T-cell (primary cell): ENCODE results near the gene LMX1B. TPM values are rescaled to one million over a fixed set of nuclear protein-coding genes. Genes with fewer than 3 reads are reported as not detected.

ENCODE experiments used
- ATAC-seq, 4 experiments: fragments of 200-7000 bp in 3 of 4; fragments of 150-1000 bp in 1 of 4; cut with Tn5 transposase; replicated peaks in 1 of 4; 1 replicate in 3 of 4; 2 replicates in 1 of 4; pipeline ENCODE4 v1.10.0; 2021; ENCODE audit warnings: moderate library complexity in 3 of 4, mild to moderate bottlenecking in 2 of 4, moderate number of reproducible peaks in 1 of 4
- CTCF ChIA-PET, 2 donors: fragments of 300-600 bp; sonication (Branson Sonifier 250); formaldehyde crosslinking; loops; one replicate each; lab custom pipeline; 2022; ENCODE audit warnings: antibody characterized with exemption in 2 of 2; lab: Charles Lee
- POLR2A ChIA-PET, 2 donors: fragments of 300-600 bp; sonication (Branson Sonifier 250); formaldehyde crosslinking; loops; one replicate each; lab custom pipeline; 2022; ENCODE audit warnings: antibody characterized with exemption in 2 of 2; lab: Charles Lee
- DNase-seq, 35 experiments: peaks; one replicate each; pipeline versions ENCODE4 v3.0.0 to v3.0.0-alpha.2; 2013 to 2023
- H3K27ac ChIP-seq: one replicate; pipeline ENCODE4 v1.5.1; 2013; ENCODE audit warnings: low read length
- H3K27me3 ChIP-seq, 2 experiments: replicated peaks in 1 of 2; 1 replicate in 1 of 2; 2 replicates in 1 of 2; pipeline versions ENCODE4 v1.6.1 to v1.7.0; 2013; ENCODE audit warnings: low read length in 1 of 2, mixed read lengths in 1 of 2; ENCODE audit not compliant: control insufficient read depth in 2 of 2, insufficient read depth in 2 of 2; ENCODE audit errors: extremely low read depth in 1 of 2
- H3K36me3 ChIP-seq, 2 donors: 1 replicate in 1 of 2; 2 replicates in 1 of 2; pipeline versions ENCODE4 v1.6.1 to v1.7.0; 2013; ENCODE audit warnings: low read length in 1 of 2; ENCODE audit not compliant: control insufficient read depth in 2 of 2, insufficient read depth in 1 of 2; ENCODE audit errors: extremely low read depth in 1 of 2
- H3K4me1 ChIP-seq, 2 experiments: 1 replicate in 1 of 2; 2 replicates in 1 of 2; pipeline versions ENCODE4 v1.6.1 to v1.7.0; 2013; ENCODE audit warnings: low read length in 2 of 2, mixed read lengths in 1 of 2; ENCODE audit not compliant: insufficient read depth in 2 of 2, control insufficient read depth in 1 of 2; ENCODE audit errors: extremely low read depth in 1 of 2
- H3K4me3 ChIP-seq, 2 donors: 1 replicate in 1 of 2; 2 replicates in 1 of 2; pipeline versions ENCODE4 v1.5.1 to v1.7.0; 2013; ENCODE audit warnings: mild to moderate bottlenecking in 2 of 2, low read length in 1 of 2, moderate library complexity in 1 of 2; ENCODE audit not compliant: control insufficient read depth in 1 of 2; ENCODE audit errors: extremely low read depth in 1 of 2
- H3K9me3 ChIP-seq: 2 replicates; pipeline ENCODE4 v1.7.0; 2013
- H3K27ac Mint-ChIP-seq, 2 donors: one replicate each; pipeline ENCODE4 v1.8.0; 2020 to 2021; ENCODE audit warnings: mild to moderate bottlenecking in 2 of 2, mixed read lengths in 2 of 2
- H3K27me3 Mint-ChIP-seq, 2 donors: one replicate each; pipeline ENCODE4 v1.8.0; 2021 to 2022; ENCODE audit warnings: mixed read lengths in 2 of 2
- H3K36me3 Mint-ChIP-seq: one replicate; pipeline ENCODE4 v1.8.0; 2021; ENCODE audit warnings: mixed read lengths
- H3K4me1 Mint-ChIP-seq, 3 donors: one replicate each; pipeline ENCODE4 v1.8.0; 2020 to 2022; ENCODE audit warnings: mixed read lengths in 3 of 3, mild to moderate bottlenecking in 1 of 3
- H3K4me3 Mint-ChIP-seq, 3 donors: one replicate each; pipeline ENCODE4 v1.8.0; 2020 to 2022; ENCODE audit warnings: mild to moderate bottlenecking in 3 of 3, mixed read lengths in 3 of 3, moderate library complexity in 3 of 3
- H3K9me3 Mint-ChIP-seq, 3 donors: one replicate each; pipeline ENCODE4 v1.8.0; 2020 to 2022; ENCODE audit warnings: mixed read lengths in 3 of 3
- WGBS: methylation state at CpG from one replicate; pipeline ENCODE4 v1.1.5; 2013; ENCODE audit warnings: missing lambda C conversion rate; ENCODE audit not compliant: insufficient coverage; 5-methylcytosine and 5-hydroxymethylcytosine counted together
- total RNA-seq, 35 experiments: library from RNA in 6 of 35; stranded (reverse) in 6 of 35; fragments of 120-200 nt in 1 of 35; gene quantifications; one replicate each; pipeline versions ENCODE4 v1.2.1 to v1.2.4 and lab custom pipeline; 2013 to 2026

Gene LMX1B
- total RNA-seq, 5 donors from 2014 or later (not counting 1 experiment from before 2014, with no cell fraction given) = not detected

- H3K36me3 ChIP-seq = no peaks in the 10 kb centered on the region
- Mint-ChIP-seq H3K27me3 (peaks cover 51 to 69% of the 10 kb centered on the region in 2 donors), H3K36me3 (no peaks in the 10 kb centered on the region), H3K9me3 (no peaks in the 10 kb centered on the region), H3K4me3 (peak overlapping the region in 1 of 3 donors; percentile 73), H3K27ac (no peak overlapping the region), H3K4me1 (peaks cover 19 to 42% (median 36%) of the 10 kb centered on the region in 3 donors)
- peaks cover 33 to 84% of the 10 kb centered on the region in 2 experiments for H3K27me3 ChIP-seq
- peaks cover 3 to 39% of the 10 kb centered on the region in 2 experiments for H3K4me1 ChIP-seq
- whole genome bisulfite sequencing = 40% methylated on average over 10 of the region's 14 CpGs
- ATAC-seq (no peak), DNase-seq (no peak)
- H3K9me3 ChIP-seq = no peaks in the 10 kb centered on the region
- H3K27ac ChIP-seq = no peak overlapping the region
- POLR2A ChIA-PET = no interaction called here
- CTCF ChIA-PET = no interaction called here
- H3K4me3 ChIP-seq = no peak overlapping the region
These were observed 2.2 kb downstream of the LMX1B start for GRCh38 chr9:126615791-126616447.

- CTCF ChIA-PET = no interaction called here
- peaks cover 49 to 68% of the 10 kb centered on the region in 2 donors for H3K27me3 Mint-ChIP-seq
These were observed 2.8 kb downstream of the LMX1B start for GRCh38 chr9:126616521-126616976.

GRCh38 chr9:126617003-126617822 is 3.5 kb downstream of the LMX1B start:
- WGBS = 51% methylated on average over 5 of the region's 18 CpGs
- Mint-ChIP-seq H3K4me1 (peaks cover 6 to 30% (median 24%) of the 10 kb centered on the region in 3 donors), H3K27me3 (peaks cover 51 to 68% of the 10 kb centered on the region in 2 donors), H3K9me3 (no peaks in the 10 kb centered on the region), H3K36me3 (no peaks in the 10 kb centered on the region), H3K4me3 (no peak overlapping the region), H3K27ac (no peak overlapping the region)
- no peak overlapping the region for H3K4me3 ChIP-seq
- ChIA-PET CTCF (no interaction called here), POLR2A (no interaction called here)
- no peak overlapping the region for H3K27ac ChIP-seq
- H3K4me1 ChIP-seq = peaks cover 3 to 28% of the 10 kb centered on the region in 2 experiments
- H3K27me3 ChIP-seq = peaks cover 34 to 82% of the 10 kb centered on the region in 2 experiments
- no peaks in the 10 kb centered on the region for H3K9me3 ChIP-seq
- ATAC-seq = no peak
- DNase-seq = no peak
- H3K36me3 ChIP-seq = no peaks in the 10 kb centered on the region

More at GRCh38 chr9:126616521-126616976, 2.8 kb downstream of the LMX1B start:
- H3K27ac ChIP-seq = no peak overlapping the region
- H3K4me1 Mint-ChIP-seq = peaks cover 13 to 37% (median 30%) of the 10 kb centered on the region in 3 donors
- peaks cover 3 to 35% of the 10 kb centered on the region in 2 experiments for H3K4me1 ChIP-seq
- H3K36me3 ChIP-seq = no peaks in the 10 kb centered on the region
- POLR2A ChIA-PET = no interaction called here
- ATAC-seq = no peak
- H3K36me3 Mint-ChIP-seq = no peaks in the 10 kb centered on the region
- 83% methylated on average over 10 of the region's 10 CpGs for WGBS
- peaks cover 35 to 82% of the 10 kb centered on the region in 2 experiments for H3K27me3 ChIP-seq
- H3K4me3 Mint-ChIP-seq = peak overlapping the region in 1 of 3 donors; percentile 73
- H3K9me3 Mint-ChIP-seq = no peaks in the 10 kb centered on the region
- no peak overlapping the region for H3K4me3 ChIP-seq
- H3K9me3 ChIP-seq = no peaks in the 10 kb centered on the region
- H3K27ac Mint-ChIP-seq = no peak overlapping the region
- DNase-seq = no peak

- ChIA-PET POLR2A (no interaction called here), CTCF (no interaction called here)
- Histone ChIP-seq H3K4me3 (no peak overlapping the region), H3K27ac (no peak overlapping the region), H3K9me3 (no peaks in the 10 kb centered on the region), H3K4me1 (peaks cover 3 to 24% of the 10 kb centered on the region in 2 experiments), H3K27me3 (peaks cover 38 to 83% of the 10 kb centered on the region in 2 experiments), H3K36me3 (no peaks in the 10 kb centered on the region)
- no CpG with 5 or more reads among the region's 12 CpGs for WGBS
- Mint-ChIP-seq H3K4me1 (peaks cover 4 to 29% (median 23%) of the 10 kb centered on the region in 3 donors), H3K9me3 (no peaks in the 10 kb centered on the region), H3K27me3 (peaks cover 57 to 73% of the 10 kb centered on the region in 2 donors), H3K4me3 (peak overlapping the region in 1 of 3 donors; percentile 25), H3K27ac (no peak overlapping the region), H3K36me3 (no peaks in the 10 kb centered on the region)
- DNase-seq (no peak), ATAC-seq (no peak)
These were observed 4.1 kb downstream of the LMX1B start for GRCh38 chr9:126617823-126618165.

GRCh38 chr9:126618190-126618584 is 4.5 kb downstream of the LMX1B start:
- Mint-ChIP-seq H3K9me3 (no peaks in the 10 kb centered on the region), H3K27ac (no peak overlapping the region), H3K27me3 (peaks cover 60 to 73% of the 10 kb centered on the region in 2 donors), H3K4me1 (peaks cover under 1 to 25% (median 19%) of the 10 kb centered on the region in 3 donors), H3K4me3 (peak overlapping the region in 1 of 3 donors; percentile 25), H3K36me3 (no peaks in the 10 kb centered on the region)
- DNase-seq (no peak), ATAC-seq (no peak)
- Histone ChIP-seq H3K27me3 (peaks cover 42 to 83% of the 10 kb centered on the region in 2 experiments), H3K27ac (no peak overlapping the region), H3K4me1 (peaks cover 0 to 20% of the 10 kb centered on the region in 2 experiments), H3K36me3 (no peaks in the 10 kb centered on the region), H3K9me3 (no peaks in the 10 kb centered on the region), H3K4me3 (no peak overlapping the region)
- CTCF ChIA-PET = no interaction called here
- WGBS = 0% methylated on average over 3 of the region's 11 CpGs
- POLR2A ChIA-PET = no interaction called here

- POLR2A ChIA-PET = no interaction called here
- peaks cover 0 to 20% of the 10 kb centered on the region in 2 experiments for H3K4me1 ChIP-seq
- CTCF ChIA-PET = no interaction called here
- H3K4me1 Mint-ChIP-seq = peaks cover 0 to 25% (median 18%) of the 10 kb centered on the region in 3 donors
- H3K27me3 ChIP-seq = peaks cover 45 to 88% of the 10 kb centered on the region in 2 experiments
- H3K36me3 ChIP-seq = no peaks in the 10 kb centered on the region
- no peak overlapping the region for H3K27ac ChIP-seq
- H3K36me3 Mint-ChIP-seq = no peaks in the 10 kb centered on the region
- H3K4me3 ChIP-seq = no peak overlapping the region
- DNase-seq = no peak
- H3K27me3 Mint-ChIP-seq = peaks cover 62 to 78% of the 10 kb centered on the region in 2 donors
- WGBS = 10% methylated on average over 45 of the region's 50 CpGs
- ATAC-seq = no peak
- H3K27ac Mint-ChIP-seq = peak overlapping the region in 1 of 2 donors; percentile 19
- no peaks in the 10 kb centered on the region for H3K9me3 ChIP-seq
- H3K4me3 Mint-ChIP-seq = peak overlapping the region in 1 of 3 donors; percentile 25
- H3K9me3 Mint-ChIP-seq = no peaks in the 10 kb centered on the region
These were observed 5.0 kb downstream of the LMX1B start for GRCh38 chr9:126618585-126619360.
